ENCODE data around the gene NDUFV3. TPM values are rescaled to one million over a fixed set of nuclear protein-coding genes. Genes with fewer than 3 reads are reported as not detected.

Gene NDUFV3
- total and polyA plus RNA-seq, 2 experiments from 2014 or later, result 51.5 to 71.2 TPM

DNA sequence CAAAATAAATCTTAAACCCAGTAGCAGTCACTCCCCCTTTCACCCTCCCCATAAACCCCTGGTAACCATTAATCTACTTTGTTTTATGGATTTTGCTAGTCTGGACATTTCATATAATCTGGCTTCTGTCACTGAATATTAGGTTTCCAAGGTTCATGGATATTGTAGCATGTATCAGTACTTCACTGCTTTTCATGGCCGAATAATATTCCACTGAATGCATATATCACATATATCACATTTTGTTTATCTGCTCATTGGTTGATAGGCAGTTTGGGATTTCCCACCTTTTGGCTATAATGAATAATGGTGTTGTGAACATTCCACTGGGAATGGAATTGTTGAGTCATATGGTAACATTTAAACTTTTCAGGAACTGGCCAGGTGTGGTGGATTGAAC is 9.2 kb upstream of the NDUFV3 start (continued):
- TF ChIP-seq, protein P1, sequence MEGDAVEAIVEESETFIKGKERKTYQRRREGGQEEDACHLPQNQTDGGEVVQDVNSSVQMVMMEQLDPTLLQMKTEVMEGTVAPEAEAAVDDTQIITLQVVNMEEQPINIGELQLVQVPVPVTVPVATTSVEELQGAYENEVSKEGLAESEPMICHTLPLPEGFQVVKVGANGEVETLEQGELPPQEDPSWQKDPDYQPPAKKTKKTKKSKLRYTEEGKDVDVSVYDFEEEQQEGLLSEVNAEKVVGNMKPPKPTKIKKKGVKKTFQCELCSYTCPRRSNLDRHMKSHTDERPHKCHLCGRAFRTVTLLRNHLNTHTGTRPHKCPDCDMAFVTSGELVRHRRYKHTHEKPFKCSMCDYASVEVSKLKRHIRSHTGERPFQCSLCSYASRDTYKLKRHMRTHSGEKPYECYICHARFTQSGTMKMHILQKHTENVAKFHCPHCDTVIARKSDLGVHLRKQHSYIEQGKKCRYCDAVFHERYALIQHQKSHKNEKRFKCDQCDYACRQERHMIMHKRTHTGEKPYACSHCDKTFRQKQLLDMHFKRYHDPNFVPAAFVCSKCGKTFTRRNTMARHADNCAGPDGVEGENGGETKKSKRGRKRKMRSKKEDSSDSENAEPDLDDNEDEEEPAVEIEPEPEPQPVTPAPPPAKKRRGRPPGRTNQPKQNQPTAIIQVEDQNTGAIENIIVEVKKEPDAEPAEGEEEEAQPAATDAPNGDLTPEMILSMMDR (conservative IDR thresholded peaks at IDR 0.05; ENCODE audit: low read depth in 2 of 2), result no peak

- H3K36me3 ChIP-seq (ENCODE audit: insufficient read depth), result peaks cover 3% of the 10 kb centered on the region; the same call in 1 of the 2 replicates
- H3K27me3 ChIP-seq (ENCODE audit: insufficient read depth), result no peaks in the 10 kb centered on the region
- H3K4me2 ChIP-seq, result no peak overlapping the region
- no peak overlapping the region for H3K27ac ChIP-seq (ENCODE audit: low read depth)
- no peaks in the 10 kb centered on the region for H3K9me2 ChIP-seq (ENCODE audit: insufficient read depth)
- Mint-ChIP-seq H3K4me3 (no peak overlapping the region), H3K4me1 (peaks cover 6% of the 10 kb centered on the region), H3K27ac (no peak overlapping the region), H3K36me3 (ENCODE audit: low read depth) (peaks cover 11% of the 10 kb centered on the region; the same call in 1 of the 3 replicates), H3K9me3 (no peaks in the 10 kb centered on the region; the same call in 2 of the 3 replicates), H3K27me3 (ENCODE audit: insufficient read depth, low read depth, poor library complexity) (no peaks in the 10 kb centered on the region)
- ATAC-seq (no peak), DNase-seq (ENCODE audit: low spot score) (no peak)
- H2AFZ ChIP-seq, result no peak overlapping the region
- no peak overlapping the region for H3K4me3 ChIP-seq
- H4K20me1 ChIP-seq (replicated peaks; ENCODE audit: insufficient read depth), result no peaks in the 10 kb centered on the region; the same call in 1 of the 2 replicates
- no peaks in the 10 kb centered on the region for H3K79me2 ChIP-seq (replicated peaks; ENCODE audit: insufficient read depth)
- H3K4me1 ChIP-seq (ENCODE audit: insufficient read depth), result peaks cover 8% of the 10 kb centered on the region
- H3F3A ChIP-seq (replicated peaks; ENCODE audit: low read depth), result peaks cover 6% of the 10 kb centered on the region; the same call in 1 of the 2 replicates
- no peak for TF ChIP-seq NANOG (IDR thresholded peaks at IDR 0.05; ENCODE audit: borderline replicate concordance)
- TF ChIP-seq CREB1 (CRISPR knock-in tag; IDR thresholded peaks at IDR 0.05; ENCODE audit: low read depth), result no peak
- TF ChIP-seq, protein P2, sequence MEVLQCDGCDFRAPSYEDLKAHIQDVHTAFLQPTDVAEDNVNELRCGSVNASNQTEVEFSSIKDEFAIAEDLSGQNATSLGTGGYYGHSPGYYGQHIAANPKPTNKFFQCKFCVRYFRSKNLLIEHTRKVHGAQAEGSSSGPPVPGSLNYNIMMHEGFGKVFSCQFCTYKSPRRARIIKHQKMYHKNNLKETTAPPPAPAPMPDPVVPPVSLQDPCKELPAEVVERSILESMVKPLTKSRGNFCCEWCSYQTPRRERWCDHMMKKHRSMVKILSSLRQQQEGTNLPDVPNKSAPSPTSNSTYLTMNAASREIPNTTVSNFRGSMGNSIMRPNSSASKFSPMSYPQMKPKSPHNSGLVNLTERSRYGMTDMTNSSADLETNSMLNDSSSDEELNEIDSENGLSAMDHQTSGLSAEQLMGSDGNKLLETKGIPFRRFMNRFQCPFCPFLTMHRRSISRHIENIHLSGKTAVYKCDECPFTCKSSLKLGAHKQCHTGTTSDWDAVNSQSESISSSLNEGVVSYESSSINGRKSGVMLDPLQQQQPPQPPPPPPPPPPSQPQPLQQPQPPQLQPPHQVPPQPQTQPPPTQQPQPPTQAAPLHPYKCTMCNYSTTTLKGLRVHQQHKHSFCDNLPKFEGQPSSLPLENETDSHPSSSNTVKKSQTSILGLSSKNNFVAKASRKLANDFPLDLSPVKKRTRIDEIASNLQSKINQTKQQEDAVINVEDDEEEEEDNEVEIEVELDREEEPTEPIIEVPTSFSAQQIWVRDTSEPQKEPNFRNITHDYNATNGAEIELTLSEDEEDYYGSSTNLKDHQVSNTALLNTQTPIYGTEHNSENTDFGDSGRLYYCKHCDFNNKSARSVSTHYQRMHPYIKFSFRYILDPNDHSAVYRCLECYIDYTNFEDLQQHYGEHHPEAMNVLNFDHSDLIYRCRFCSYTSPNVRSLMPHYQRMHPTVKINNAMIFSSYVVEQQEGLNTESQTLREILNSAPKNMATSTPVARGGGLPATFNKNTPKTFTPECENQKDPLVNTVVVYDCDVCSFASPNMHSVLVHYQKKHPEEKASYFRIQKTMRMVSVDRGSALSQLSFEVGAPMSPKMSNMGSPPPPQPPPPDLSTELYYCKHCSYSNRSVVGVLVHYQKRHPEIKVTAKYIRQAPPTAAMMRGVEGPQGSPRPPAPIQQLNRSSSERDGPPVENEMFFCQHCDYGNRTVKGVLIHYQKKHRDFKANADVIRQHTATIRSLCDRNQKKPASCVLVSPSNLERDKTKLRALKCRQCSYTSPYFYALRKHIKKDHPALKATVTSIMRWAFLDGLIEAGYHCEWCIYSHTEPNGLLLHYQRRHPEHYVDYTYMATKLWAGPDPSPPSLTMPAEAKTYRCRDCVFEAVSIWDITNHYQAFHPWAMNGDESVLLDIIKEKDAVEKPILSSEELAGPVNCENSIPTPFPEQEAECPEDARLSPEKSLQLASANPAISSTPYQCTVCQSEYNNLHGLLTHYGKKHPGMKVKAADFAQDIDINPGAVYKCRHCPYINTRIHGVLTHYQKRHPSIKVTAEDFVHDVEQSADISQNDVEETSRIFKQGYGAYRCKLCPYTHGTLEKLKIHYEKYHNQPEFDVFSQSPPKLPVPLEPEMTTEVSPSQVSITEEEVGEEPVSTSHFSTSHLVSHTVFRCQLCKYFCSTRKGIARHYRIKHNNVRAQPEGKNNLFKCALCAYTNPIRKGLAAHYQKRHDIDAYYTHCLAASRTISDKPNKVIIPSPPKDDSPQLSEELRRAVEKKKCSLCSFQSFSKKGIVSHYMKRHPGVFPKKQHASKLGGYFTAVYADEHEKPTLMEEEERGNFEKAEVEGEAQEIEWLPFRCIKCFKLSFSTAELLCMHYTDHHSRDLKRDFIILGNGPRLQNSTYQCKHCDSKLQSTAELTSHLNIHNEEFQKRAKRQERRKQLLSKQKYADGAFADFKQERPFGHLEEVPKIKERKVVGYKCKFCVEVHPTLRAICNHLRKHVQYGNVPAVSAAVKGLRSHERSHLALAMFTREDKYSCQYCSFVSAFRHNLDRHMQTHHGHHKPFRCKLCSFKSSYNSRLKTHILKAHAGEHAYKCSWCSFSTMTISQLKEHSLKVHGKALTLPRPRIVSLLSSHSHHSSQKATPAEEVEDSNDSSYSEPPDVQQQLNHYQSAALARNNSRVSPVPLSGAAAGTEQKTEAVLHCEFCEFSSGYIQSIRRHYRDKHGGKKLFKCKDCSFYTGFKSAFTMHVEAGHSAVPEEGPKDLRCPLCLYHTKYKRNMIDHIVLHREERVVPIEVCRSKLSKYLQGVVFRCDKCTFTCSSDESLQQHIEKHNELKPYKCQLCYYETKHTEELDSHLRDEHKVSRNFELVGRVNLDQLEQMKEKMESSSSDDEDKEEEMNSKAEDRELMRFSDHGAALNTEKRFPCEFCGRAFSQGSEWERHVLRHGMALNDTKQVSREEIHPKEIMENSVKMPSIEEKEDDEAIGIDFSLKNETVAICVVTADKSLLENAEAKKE (CRISPR knock-in tag; IDR thresholded peaks at IDR 0.05), result no peak
- no peak for TF ChIP-seq JUNB (IDR thresholded peaks at IDR 0.05; ENCODE audit: unreplicated experiment)
- TF ChIP-seq, protein P1 (conservative IDR thresholded peaks at IDR 0.05; ENCODE audit: low read depth in 2 of 2), result no peak
- TF ChIP-seq, protein P3, sequence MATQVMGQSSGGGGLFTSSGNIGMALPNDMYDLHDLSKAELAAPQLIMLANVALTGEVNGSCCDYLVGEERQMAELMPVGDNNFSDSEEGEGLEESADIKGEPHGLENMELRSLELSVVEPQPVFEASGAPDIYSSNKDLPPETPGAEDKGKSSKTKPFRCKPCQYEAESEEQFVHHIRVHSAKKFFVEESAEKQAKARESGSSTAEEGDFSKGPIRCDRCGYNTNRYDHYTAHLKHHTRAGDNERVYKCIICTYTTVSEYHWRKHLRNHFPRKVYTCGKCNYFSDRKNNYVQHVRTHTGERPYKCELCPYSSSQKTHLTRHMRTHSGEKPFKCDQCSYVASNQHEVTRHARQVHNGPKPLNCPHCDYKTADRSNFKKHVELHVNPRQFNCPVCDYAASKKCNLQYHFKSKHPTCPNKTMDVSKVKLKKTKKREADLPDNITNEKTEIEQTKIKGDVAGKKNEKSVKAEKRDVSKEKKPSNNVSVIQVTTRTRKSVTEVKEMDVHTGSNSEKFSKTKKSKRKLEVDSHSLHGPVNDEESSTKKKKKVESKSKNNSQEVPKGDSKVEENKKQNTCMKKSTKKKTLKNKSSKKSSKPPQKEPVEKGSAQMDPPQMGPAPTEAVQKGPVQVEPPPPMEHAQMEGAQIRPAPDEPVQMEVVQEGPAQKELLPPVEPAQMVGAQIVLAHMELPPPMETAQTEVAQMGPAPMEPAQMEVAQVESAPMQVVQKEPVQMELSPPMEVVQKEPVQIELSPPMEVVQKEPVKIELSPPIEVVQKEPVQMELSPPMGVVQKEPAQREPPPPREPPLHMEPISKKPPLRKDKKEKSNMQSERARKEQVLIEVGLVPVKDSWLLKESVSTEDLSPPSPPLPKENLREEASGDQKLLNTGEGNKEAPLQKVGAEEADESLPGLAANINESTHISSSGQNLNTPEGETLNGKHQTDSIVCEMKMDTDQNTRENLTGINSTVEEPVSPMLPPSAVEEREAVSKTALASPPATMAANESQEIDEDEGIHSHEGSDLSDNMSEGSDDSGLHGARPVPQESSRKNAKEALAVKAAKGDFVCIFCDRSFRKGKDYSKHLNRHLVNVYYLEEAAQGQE (IDR thresholded peaks at IDR 0.05; ENCODE audit: unreplicated experiment), result no peak
- no peak for TF ChIP-seq ZNF114 (CRISPR knock-in tag; IDR thresholded peaks at IDR 0.05)
- TF ChIP-seq, protein P4, sequence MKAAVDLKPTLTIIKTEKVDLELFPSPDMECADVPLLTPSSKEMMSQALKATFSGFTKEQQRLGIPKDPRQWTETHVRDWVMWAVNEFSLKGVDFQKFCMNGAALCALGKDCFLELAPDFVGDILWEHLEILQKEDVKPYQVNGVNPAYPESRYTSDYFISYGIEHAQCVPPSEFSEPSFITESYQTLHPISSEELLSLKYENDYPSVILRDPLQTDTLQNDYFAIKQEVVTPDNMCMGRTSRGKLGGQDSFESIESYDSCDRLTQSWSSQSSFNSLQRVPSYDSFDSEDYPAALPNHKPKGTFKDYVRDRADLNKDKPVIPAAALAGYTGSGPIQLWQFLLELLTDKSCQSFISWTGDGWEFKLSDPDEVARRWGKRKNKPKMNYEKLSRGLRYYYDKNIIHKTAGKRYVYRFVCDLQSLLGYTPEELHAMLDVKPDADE (IDR thresholded peaks at IDR 0.05), result no peak
- TF ChIP-seq STAT1 (IDR thresholded peaks at IDR 0.05; ENCODE audit: unreplicated experiment), result no peak
- no peak for TF ChIP-seq EZH2 (IDR thresholded peaks at IDR 0.05; ENCODE audit: low read depth, unreplicated experiment)
These were observed 5.8 kb upstream of the NDUFV3 start for GRCh38 chr21:42887326-42887725.

All from GM23338 (cell line).